K562 (cell line): ENCODE data around the gene EMX2. TPM values are rescaled to one million over a fixed set of nuclear protein-coding genes. Genes with fewer than 3 reads are reported as not detected.

Experiments used
- ATAC-seq: fragments of 200-7000 bp; cut with Tn5 transposase; 3 replicates; pipeline ENCODE4 v1.9.1; 2020; ENCODE audit warnings: moderate library complexity
- BruUV-seq: library from RNA; stranded (reverse); fragments of 400-500 nt; replicated peaks from 2 replicates; lab custom pipeline; 2021; lab: Mats Ljungman, UMichigan
- CTCF ChIA-PET: fragments of 300-600 bp; formaldehyde crosslinking; extraction: SDS; loops from one replicate; lab custom pipeline; 2021; ENCODE audit warnings: low intra/inter-chr PET ratio; lab: Yijun Ruan, JAX
- POLR2A ChIA-PET: fragments of 300-600, 350-650 bp; sonication (Branson Sonifier 250); formaldehyde crosslinking; extraction: SDS; loops from one replicate; lab custom pipeline; 2021; ENCODE audit warnings: antibody characterized with exemption, inconsistent platforms; lab: Yijun Ruan, JAX
- DNase-seq, 4 experiments: peaks; one replicate each; pipeline versions ENCODE4 v3.0.0 to v3.0.0-alpha.2; 2011 to 2018; ENCODE audit warnings: low spot score in 3 of 4, mixed read lengths in 3 of 4; ENCODE audit errors: extremely low read depth in 1 of 4
- FAIRE-seq: peaks from 2 replicates; lab custom pipeline; 2011; peaks lifted over from hg19 to GRCh38; lab: Jason Lieb, UNC
- H2AFZ ChIP-seq: 2 replicates; pipeline ENCODE4 v1.6.0; 2011; ENCODE audit warnings: low read depth, low read length, control low read depth, inconsistent platforms
- H3K27ac ChIP-seq: fragments of 200-600 bp; 3 replicates; pipeline ENCODE4 v1.8.0; 2011; ENCODE audit warnings: low read depth, mild to moderate bottlenecking, control low read depth, inconsistent platforms, low read length, moderate library complexity, mixed read lengths; ENCODE audit errors: extremely low read depth
- H3K27me3 ChIP-seq, 2 experiments: fragments of 300-600 bp in 1 of 2; 2 replicates in 1 of 2; 3 replicates in 1 of 2; pipeline versions ENCODE4 v1.6.0 to v1.8.0; 2011; ENCODE audit warnings: inconsistent platforms in 2 of 2, low read length in 2 of 2, mild to moderate bottlenecking in 1 of 2, mixed read lengths in 1 of 2, moderate library complexity in 1 of 2; ENCODE audit not compliant: control insufficient read depth in 2 of 2, insufficient read depth in 2 of 2
- H3K36me3 ChIP-seq: fragments of 300-600 bp; 3 replicates; pipeline ENCODE4 v1.8.0; 2011; ENCODE audit warnings: mild to moderate bottlenecking, low read length, inconsistent platforms; ENCODE audit not compliant: control insufficient read depth, insufficient read depth
- H3K4me1 ChIP-seq, 2 experiments: fragments of 200-600 bp in 1 of 2; replicated peaks in 1 of 2; 2 replicates in 1 of 2; 3 replicates in 1 of 2; pipeline versions ENCODE4 v1.5.1 to v1.8.0; 2011; ENCODE audit warnings: inconsistent platforms in 2 of 2, low read length in 2 of 2, mild to moderate bottlenecking in 1 of 2, mixed read lengths in 1 of 2, moderate library complexity in 1 of 2; ENCODE audit not compliant: control insufficient read depth in 2 of 2, insufficient read depth in 2 of 2
- H3K4me2 ChIP-seq: 2 replicates; pipeline ENCODE4 v1.6.1; 2011; ENCODE audit warnings: low read length, control low read depth, inconsistent platforms, mixed read lengths; ENCODE audit not compliant: insufficient read depth
- H3K4me3 ChIP-seq: fragments of 200-600 bp; sonication (generic), shearing (Covaris generic); 2 replicates; pipeline ENCODE4 v1.5.1; 2016; ENCODE audit warnings: control low read depth, inconsistent platforms
- H3K79me2 ChIP-seq: fragments of 200-600 bp; 3 replicates; pipeline ENCODE4 v1.8.0; 2011; ENCODE audit warnings: low read length, inconsistent platforms; ENCODE audit not compliant: control insufficient read depth, insufficient read depth
- H3K9ac ChIP-seq, 2 experiments: 2 replicates each; pipeline versions ENCODE4 v1.6.0 to v1.6.1; 2011; ENCODE audit warnings: low read depth in 2 of 2, low read length in 2 of 2, control low read depth in 1 of 2, inconsistent platforms in 1 of 2, mild to moderate bottlenecking in 1 of 2, mixed read lengths in 1 of 2; ENCODE audit not compliant: insufficient read depth in 1 of 2
- H3K9me1 ChIP-seq: one replicate; pipeline ENCODE4 v1.6.0; 2011; ENCODE audit warnings: inconsistent platforms, mild to moderate bottlenecking, low read length, moderate library complexity; ENCODE audit not compliant: control insufficient read depth, insufficient read depth
- H3K9me3 ChIP-seq: replicated peaks from 2 replicates; pipeline ENCODE4 v1.5.1; 2011; ENCODE audit warnings: low read depth, low read length, inconsistent platforms; ENCODE audit not compliant: control insufficient read depth, insufficient read depth
- H4K20me1 ChIP-seq: replicated peaks from 2 replicates; pipeline ENCODE4 v1.6.1; 2011; ENCODE audit warnings: low read length, inconsistent platforms, mixed read lengths; ENCODE audit not compliant: control insufficient read depth, insufficient read depth
- CCNT2 ChIP-seq: IDR thresholded peaks from 2 replicates; pipeline ENCODE4 v1.6.1; 2011; ENCODE audit warnings: borderline replicate concordance, low read depth, mild to moderate bottlenecking, moderate library complexity, mixed read lengths, low read length; ENCODE audit not compliant: insufficient read length; ENCODE audit errors: extremely low read depth
- ELK3 ChIP-seq: fragments of 450-650 bp; formaldehyde crosslinking; IDR thresholded peaks from 2 replicates; pipeline ENCODE4 v1.4.0; 2020; ENCODE audit warnings: mild to moderate bottlenecking
- GTF2E2 ChIP-seq: fragments of 200-800 bp; sonication (Bioruptor generic); IDR thresholded peaks from 2 replicates; pipeline ENCODE4 v1.6.1; 2016; ENCODE audit warnings: missing genetic modification characterization, missing compliant biosample characterization
- HINFP ChIP-seq: fragments of 450-650 bp; conservative IDR thresholded peaks from 2 replicates; pipeline ENCODE4 v1.6.1; 2016; ENCODE audit warnings: missing genetic modification characterization, low read depth, mild to moderate bottlenecking, control low read depth, missing compliant biosample characterization
- JUNB ChIP-seq: fragments of 450-650 bp; formaldehyde crosslinking; conservative IDR thresholded peaks from 2 replicates; pipeline ENCODE4 v1.4.0; 2020; ENCODE audit warnings: mild to moderate bottlenecking
- KDM2B ChIP-seq: fragments of 250-450 bp; sonication (Bioruptor Pico); IDR thresholded peaks from 2 replicates; pipeline ENCODE4 v1.8.0; 2021; ENCODE audit warnings: mild to moderate bottlenecking, moderate library complexity
- ZMIZ1 ChIP-seq, 2 experiments: fragments of 150-350 bp in 1 of 2; IDR thresholded peaks; 2 replicates each; pipeline ENCODE4 v1.6.1; 2012 to 2016; ENCODE audit warnings: low read depth in 2 of 2, low read length in 2 of 2, mild to moderate bottlenecking in 1 of 2, moderate library complexity in 1 of 2
- ZNF24 ChIP-seq: fragments of 450-650 bp; IDR thresholded peaks from 2 replicates; pipeline ENCODE4 v1.6.1; 2016
- ZNF444 ChIP-seq: fragments of 250-450 bp; sonication (Bioruptor Pico); IDR thresholded peaks from 2 replicates; pipeline ENCODE4 v1.4.0; 2020; ENCODE audit warnings: mild to moderate bottlenecking, moderate library complexity
- WGBS: fragments of 100-300 bp; shearing (Covaris generic); methylation state at CpG from one replicate; pipeline ENCODE4 v1.1.6; 2016; ENCODE audit warnings: low coverage, mixed read lengths; ENCODE audit not compliant: insufficient coverage; ENCODE audit errors: missing lambda C conversion rate; 5-methylcytosine and 5-hydroxymethylcytosine counted together
- in situ Hi-C: fragments of 300-500 bp; cut with MboI; formaldehyde crosslinking; loops from 4 replicates; pipeline ENCODE4 v1.15.0; 2018; ENCODE audit warnings: inconsistent platforms, mixed read lengths
- intact Hi-C: fragments of 100-400 bp; cut with micrococcal nuclease; formaldehyde crosslinking; loops from 2 replicates; pipeline ENCODE4 v1.14.2; 2022
- polyA plus RNA-seq, 8 experiments: library from polyadenylated mRNA; depleted of rRNA in 4 of 8; stranded (reverse) in 5 of 8; unstranded in 3 of 8; fragments of >200 nt; fragmentation: Nextera tagmentation in 2 of 8; fragmentation: Illumina TruSeq in 1 of 8; extraction: Ambion mirVana in 2 of 8; extraction: Trizol in 1 of 8; gene quantifications; 2 replicates each; pipeline versions ENCODE4 v1.2.1 to v1.2.3, GENCODE V29; 2011 to 2014; ENCODE audit warnings: inconsistent platforms in 1 of 8, missing spikeins in 1 of 8
- total RNA-seq, 7 experiments: library from RNA; depleted of rRNA in 6 of 7; stranded (reverse); fragments of >200 nt in 6 of 7; fragmentation: Illumina TruSeq in 2 of 7; extraction: Trizol in 2 of 7; gene quantifications; 2 replicates each; pipeline versions ENCODE4 v1.2.1 to v1.2.3, GENCODE V29; 2011 to 2021; ENCODE audit warnings: low replicate concordance in 1 of 7
- TF ChIP-seq, protein P1 (sequence below): IDR thresholded peaks from 3 replicates; pipeline ENCODE4 v1.6.1; 2011; ENCODE audit warnings: borderline replicate concordance, mild to moderate bottlenecking, moderate library complexity; ENCODE audit not compliant: insufficient read length; ENCODE audit errors: extremely low read depth

The EMX2 gene
- total and polyA plus RNA-seq, 9 of the 15 experiments (the other 6 are each of a cell fraction or from before 2014, with no cell fraction given): not detected

GRCh38 chr10:117511601-117512390 lies 30.8 kb upstream of the EMX2 start (continued):
- no peak for TF ChIP-seq ZMIZ1 (IDR thresholded peaks at IDR 0.05; ENCODE audit: low read depth in 2 of 2, low read length in 2 of 2)

- no peaks in the 10 kb centered on the region for H3K9me3 ChIP-seq
- in situ Hi-C loops: no loop called here
- no peak overlapping the region for H3K27ac ChIP-seq
- POLR2A ChIA-PET: no interaction called here
- H3K9me1 ChIP-seq: no peaks in the 10 kb centered on the region
- no TSS peak for BruUV-seq
- no peaks in the 10 kb centered on the region for H3K79me2 ChIP-seq
- H3K9ac ChIP-seq: no peak overlapping the region
- no peak overlapping the region for H3K4me2 ChIP-seq
- no peak for DNase-seq
- no peaks in the 10 kb centered on the region for H3K4me1 ChIP-seq
- no peaks in the 10 kb centered on the region for H3K36me3 ChIP-seq
- no peak overlapping the region for H2AFZ ChIP-seq
- H3K27me3 ChIP-seq: peaks cover 2 to 43% of the 10 kb centered on the region in 2 experiments; a peak in 3 of 5 replicates
- H3K4me3 ChIP-seq: no peak overlapping the region
- no peak for ATAC-seq
- FAIRE-seq: no peak
- CTCF ChIA-PET: no interaction called here
- intact Hi-C loops: no loop called here
- 0% methylated on average over 4 of the region's 5 CpGs for WGBS
- no peaks in the 10 kb centered on the region for H4K20me1 ChIP-seq
- TF ChIP-seq CCNT2: no peak
- no peak for TF ChIP-seq ELK3 (CRISPR knock-in tag)
- TF ChIP-seq GTF2E2 (tag): no peak
- no peak for TF ChIP-seq ZNF24
- no peak for TF ChIP-seq JUNB (CRISPR knock-in tag)
- TF ChIP-seq ZNF444 (CRISPR knock-in tag): no peak
- TF ChIP-seq, protein P1, sequence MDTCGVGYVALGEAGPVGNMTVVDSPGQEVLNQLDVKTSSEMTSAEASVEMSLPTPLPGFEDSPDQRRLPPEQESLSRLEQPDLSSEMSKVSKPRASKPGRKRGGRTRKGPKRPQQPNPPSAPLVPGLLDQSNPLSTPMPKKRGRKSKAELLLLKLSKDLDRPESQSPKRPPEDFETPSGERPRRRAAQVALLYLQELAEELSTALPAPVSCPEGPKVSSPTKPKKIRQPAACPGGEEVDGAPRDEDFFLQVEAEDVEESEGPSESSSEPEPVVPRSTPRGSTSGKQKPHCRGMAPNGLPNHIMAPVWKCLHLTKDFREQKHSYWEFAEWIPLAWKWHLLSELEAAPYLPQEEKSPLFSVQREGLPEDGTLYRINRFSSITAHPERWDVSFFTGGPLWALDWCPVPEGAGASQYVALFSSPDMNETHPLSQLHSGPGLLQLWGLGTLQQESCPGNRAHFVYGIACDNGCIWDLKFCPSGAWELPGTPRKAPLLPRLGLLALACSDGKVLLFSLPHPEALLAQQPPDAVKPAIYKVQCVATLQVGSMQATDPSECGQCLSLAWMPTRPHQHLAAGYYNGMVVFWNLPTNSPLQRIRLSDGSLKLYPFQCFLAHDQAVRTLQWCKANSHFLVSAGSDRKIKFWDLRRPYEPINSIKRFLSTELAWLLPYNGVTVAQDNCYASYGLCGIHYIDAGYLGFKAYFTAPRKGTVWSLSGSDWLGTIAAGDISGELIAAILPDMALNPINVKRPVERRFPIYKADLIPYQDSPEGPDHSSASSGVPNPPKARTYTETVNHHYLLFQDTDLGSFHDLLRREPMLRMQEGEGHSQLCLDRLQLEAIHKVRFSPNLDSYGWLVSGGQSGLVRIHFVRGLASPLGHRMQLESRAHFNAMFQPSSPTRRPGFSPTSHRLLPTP: no peak
- no peak for TF ChIP-seq KDM2B (CRISPR knock-in tag)
- no peak for TF ChIP-seq HINFP (tag)
Measured at GRCh38 chr10:117514971-117515370, 27.6 kb upstream of the EMX2 start.
